Glomerular visceral epithelial cell (primary cell): Measurements from ENCODE around the gene PCDHGC4.

Experiments
- DNase-seq: peaks from one replicate; pipeline ENCODE4 v3.0.0-alpha.2; 2016; ENCODE audit errors: extremely low spot score

PCDHGC4 gene

GRCh38 chr5:141529002-141529401 lies 44.2 kb downstream of the PCDHGC4 start:
- DNase-seq: peak; percentile 53

GRCh38 chr5:141529873-141530272 lies 45.0 kb downstream of the PCDHGC4 start:
- DNase-seq: no peak

- DNase-seq: no peak
Measured at GRCh38 chr5:141532726-141533125, 47.9 kb downstream of the PCDHGC4 start.

- no peak for DNase-seq
Measured at GRCh38 chr5:141533897-141534296, 49.1 kb downstream of the PCDHGC4 start.

- DNase-seq: no peak
Measured at GRCh38 chr5:141534492-141535213, 49.8 kb downstream of the PCDHGC4 start.
